Measurements from ENCODE around the gene TMEM198.

The TMEM198 gene

DNA sequence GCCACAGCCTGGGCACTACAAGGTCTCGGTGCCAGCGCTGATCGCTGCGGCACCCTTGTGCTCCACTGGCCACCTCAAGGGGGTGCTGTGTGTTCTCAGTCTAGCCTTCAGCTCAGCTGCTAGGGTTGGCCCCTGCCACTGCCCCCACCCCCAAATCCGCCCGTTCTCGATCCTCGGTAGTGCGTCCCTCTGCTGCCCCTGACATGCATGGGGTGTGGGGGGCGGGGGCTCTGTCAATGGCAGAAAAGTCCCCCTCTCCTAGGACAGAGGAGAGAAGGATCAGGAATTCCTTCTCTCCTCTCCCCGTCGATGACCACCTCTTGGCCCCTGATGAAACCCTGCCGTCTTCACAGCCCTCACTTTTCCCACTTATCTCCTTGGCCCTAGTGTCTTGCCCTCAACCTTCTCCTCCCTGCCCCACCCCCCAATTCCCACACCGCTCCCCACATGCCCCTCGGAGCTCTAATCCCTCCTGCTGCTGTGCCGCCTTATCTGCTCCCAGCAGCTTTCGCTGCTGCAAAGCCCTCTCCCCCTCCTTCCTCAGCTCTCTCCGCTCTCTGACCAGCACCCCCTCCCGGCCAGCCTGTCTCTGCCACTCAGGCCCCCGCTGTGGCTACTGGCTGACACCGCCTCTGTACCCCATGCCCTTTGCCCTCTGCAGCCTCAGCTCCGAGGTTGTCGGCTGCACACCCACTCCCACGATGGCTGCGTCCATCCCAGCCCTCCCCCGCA, 33.9 kb upstream of the TMEM198 start:
- peak; percentile 42 for DNase-seq

- no peak for DNase-seq
These were observed 33.2 kb upstream of the TMEM198 start for GRCh38 chr2:219510512-219511135.

- DNase-seq: no peak
These were observed 32.1 kb upstream of the TMEM198 start for GRCh38 chr2:219511547-219512325.

GRCh38 chr2:219512524-219513216, 31.2 kb upstream of the TMEM198 start:
- no peak for DNase-seq

- DNase-seq: no peak
These were observed 30.0 kb upstream of the TMEM198 start for GRCh38 chr2:219513787-219514186.

GRCh38 chr2:219514196-219514761, 29.5 kb upstream of the TMEM198 start, which contains the start of gene ASIC4:
Gene ASIC4, plus strand, starts transcription at chr2:219514482. Its CDS starts 243 bp downstream, at chr2:219514725.
- no peak for DNase-seq

- no peak for DNase-seq
These were observed 29.0 kb upstream of the TMEM198 start for GRCh38 chr2:219514836-219515235.

- DNase-seq: no peak
These were observed 27.8 kb upstream of the TMEM198 start for GRCh38 chr2:219515874-219516629.

DNA sequence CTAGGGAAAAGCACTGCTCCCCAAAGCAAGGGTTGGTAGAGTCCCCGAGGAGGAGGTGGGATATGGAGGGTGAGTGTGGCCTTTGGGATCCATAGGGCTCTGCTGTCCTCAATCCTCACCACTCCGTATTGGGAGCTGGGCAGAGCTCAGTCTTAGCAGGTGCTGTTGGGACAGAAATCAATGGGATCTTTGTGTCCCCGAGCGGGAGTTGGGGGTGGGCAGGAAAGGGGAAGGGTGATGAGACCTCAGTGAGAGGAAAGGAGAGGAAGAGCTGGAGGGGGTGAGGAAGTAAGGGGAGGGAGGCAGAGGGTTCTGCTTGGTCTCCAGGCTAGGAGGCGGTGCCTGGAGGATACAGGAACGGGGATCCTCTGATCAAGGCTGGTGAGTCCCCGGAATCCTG, 26.9 kb upstream of the TMEM198 start:
- DNase-seq: no peak

DNA sequence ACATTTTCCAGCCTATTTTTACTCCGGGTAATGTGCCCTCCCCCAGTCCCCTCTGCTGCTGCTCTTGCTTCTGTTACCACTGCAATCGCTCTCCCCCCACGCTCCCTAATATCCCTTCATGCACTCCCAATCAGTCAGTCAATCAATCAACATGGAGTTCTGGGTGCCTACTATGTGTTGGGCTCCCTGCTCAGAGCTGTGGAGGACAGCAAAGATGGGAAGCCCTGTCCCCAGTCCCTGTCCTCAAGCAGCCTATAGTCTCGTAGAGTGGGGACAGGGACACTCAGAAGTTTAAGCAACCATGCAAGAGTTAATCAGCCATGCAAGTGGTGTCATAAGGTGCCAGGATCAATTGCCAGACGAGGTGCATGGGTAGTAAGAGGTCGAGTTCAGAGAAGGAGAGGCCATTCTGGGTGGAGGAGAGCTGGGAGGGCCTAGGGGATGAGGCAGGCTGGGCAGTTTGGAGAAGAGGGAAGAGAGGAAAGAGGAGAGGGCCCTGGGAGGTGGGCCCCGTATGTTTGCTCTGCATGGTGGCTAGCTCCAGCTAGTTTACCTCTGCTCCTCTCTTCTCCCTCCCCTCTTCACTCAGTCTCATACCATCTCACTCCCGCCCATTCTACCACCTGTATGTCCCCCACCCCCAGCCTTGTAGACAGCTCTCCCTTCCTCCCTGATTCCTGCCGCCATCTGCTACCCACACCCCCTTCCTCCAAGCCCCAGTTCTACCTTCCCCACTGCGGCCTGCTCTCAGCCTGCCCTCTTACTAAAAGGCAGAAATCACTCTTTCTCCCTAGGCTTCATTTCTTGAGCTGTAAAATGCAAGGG, 25.7 kb upstream of the TMEM198 start:
- no peak for DNase-seq

GRCh38 chr2:219519526-219519916, 24.3 kb upstream of the TMEM198 start:
- DNase-seq: no peak

DNA sequence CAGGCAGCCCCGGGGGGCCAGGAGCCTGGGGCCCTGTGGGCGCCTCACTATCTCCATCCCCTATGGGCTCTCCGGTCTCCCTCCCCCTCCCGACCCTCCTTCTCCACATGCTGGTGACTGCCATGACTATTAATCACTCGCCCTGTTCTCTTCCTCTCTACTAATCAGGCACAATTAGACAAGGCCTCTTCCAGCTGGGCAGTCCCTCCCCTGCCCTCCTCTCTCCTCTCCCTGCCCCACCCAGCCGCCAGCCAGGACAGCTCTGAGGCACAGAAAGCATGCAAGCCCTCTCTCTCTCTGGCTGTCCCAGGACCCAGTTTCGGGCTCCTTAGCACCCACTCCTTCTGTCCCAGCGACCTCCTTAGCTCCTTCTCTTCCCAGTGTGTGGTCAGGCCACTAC, 23.7 kb upstream of the TMEM198 start:
- no peak for DNase-seq

DNA sequence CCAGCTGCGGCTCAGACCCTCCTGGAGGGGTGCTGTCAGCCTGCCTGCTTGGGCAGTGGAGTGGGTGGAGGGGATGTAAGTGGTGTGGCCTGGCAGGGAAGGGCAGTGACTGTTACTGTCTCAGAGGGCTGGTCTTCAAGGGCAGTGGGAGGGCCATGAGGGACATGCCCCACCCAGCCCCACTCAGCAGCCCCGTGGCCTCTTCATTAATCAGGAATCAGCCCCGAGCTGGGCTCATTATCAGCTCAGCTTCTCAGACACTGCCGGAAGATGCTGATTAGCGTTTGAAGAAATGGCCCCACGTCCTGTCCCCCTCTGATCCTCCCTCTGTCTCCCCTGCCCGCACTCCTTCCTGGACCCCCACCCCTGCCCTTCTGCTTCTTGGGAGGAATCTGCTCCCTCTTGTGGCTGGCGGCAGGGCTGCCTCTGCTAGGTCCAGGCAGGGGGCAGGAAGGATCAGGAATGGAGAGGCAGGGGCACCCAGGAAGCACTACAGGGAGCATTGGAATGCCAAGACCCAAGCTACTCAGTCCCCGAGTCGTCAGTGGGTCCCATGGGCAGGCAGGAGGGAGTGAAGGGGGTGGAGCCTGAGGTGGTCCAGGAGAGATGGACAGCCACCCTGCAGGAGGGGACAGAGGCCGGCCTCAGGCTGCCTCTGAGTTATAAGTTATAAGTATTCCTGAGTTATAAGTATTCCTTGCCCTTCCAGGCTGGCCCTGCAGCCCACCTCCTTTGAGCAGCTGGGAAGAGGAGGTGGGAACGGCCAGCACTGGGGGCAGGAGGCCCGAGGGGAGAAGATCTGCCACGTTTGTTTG, 22.6 kb upstream of the TMEM198 start:
- DNase-seq: peak; percentile 40

DNA sequence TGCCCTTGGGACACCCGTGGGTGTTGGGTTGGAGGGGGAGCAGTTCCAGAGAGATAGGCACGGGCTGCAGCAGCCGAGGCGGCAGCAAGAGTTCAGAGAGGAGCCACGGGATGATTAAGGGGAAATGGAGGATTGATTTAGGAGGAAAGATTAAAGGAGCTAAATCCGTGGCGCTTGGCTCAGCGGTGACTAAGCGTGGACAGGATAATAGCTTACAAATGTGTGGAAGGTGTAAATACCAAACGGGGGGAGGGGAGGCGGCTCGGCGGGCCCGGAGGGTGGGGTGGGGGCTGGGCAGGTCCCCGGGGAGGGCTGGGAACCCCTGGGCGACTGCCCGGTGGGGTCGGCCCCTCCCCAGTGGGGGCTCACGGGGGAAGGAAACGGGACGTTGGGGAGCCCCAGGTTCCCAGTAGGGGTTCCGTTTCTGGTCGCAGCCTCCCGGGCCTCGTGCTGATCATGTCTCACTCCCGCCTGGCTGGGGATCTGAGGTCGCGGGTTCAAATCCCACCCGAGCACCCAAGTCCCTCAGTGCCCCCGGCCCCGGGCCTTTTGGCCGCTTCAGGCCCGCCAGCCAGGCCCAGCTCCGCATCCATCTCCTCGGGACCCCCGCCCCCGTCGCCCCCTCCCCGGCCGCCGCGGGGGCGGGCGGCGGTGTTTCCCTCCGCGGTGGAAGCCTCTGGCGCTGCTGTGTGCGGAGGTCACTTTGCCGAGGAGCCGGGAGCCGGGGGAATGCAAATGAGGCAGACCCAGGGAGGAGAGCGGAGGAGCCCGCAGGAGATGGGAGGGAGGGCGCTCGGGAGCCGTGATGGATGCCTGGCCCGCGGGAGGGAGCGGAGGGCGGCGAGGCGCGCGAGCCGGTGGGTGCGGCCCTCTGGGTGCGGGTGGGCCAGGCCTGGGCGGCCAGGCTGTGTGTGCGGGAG, 21.5 kb upstream of the TMEM198 start:
- DNase-seq: peak; percentile 92

DNA sequence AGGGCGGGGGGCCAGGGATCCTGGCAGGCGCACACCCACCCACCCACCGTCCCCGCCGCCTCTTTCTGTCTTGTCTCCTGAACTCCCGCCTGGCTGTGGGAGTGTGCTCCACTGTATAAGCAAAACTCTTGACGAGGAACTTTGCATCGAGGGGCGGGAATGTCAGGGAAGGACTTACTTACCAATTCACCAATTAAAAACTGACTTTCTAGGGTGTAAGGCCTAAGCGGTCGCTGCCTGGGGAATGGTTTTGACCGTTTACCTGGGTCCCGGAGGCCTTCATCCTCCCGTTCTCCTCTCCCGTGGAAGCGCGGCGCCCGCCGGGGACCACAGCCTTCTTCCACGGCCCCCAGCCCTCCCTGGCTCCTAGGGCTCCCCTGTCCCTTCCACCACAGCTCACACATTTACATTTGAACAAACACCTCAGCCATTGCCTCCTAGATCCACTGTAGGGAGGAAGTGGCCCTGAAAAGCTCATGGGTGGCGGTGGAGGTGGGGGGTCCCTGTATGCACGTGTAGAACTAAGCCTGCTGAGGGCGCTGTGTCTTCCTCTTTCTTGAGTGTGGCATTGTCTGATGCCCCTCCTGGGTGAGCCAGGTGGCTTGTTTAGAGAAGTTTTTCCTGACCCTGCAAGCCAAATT, 20.7 kb upstream of the TMEM198 start:
- peak; percentile 26 for DNase-seq

DNA sequence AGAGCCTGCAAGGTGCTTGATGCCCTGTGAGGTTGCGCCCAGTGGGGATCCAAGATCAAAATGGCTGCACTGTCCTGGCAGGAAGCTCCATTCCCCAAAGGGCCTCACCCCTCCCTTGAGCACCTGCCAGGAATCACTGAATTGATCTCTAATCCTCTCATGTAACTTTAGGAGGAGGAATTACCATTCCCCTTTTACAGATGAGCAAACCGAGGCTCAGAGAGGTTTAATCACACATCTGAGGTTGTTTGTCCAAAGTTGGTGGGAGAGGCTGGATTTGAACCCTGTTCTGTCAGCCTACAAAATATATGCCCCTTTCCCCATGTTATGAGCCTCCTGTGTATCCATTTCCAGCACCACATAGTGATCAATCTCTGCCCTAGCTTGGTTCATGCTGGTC, 19.0 kb upstream of the TMEM198 start:
- DNase-seq: no peak

DNA sequence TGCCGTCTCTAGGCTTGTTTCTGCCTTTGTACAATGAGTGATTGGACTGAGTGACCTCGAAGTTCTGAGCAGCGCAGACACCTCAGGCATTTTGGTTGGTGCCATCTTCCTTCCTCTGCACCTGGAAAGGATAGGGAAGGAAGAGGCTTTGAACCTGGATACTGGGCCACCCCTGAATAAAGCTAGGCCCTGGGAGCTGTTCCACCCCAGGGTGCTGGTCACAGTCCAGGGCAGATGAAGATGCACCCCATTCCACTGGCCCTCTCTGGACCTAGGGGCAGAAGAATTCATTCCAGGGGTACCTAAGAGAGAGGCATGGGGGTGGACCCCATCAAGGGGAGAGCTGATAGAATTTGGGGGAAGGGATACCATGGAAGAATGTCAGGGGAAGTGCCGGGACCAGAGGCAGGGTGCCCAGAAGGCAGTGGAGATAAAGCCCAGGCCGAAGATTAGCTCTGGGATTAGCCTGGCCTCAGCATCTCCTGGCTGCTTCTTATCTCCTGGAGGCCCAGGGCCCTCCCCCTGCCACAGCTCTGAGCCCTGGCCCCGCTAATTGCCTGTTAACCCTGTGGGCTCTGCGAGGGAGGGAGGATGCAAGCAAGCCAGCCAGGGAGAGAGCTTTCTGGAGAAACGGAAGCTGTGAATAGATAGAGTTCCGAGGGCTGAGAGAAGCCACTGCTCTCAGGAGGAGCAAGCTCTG, 18.1 kb upstream of the TMEM198 start:
- DNase-seq: no peak

Measured in fibroblast of skin of abdomen (primary cell).